ENCODE data around the gene SLC13A1.

Gene SLC13A1

GRCh38 chr7:123191132-123191531 is 8.6 kb downstream of the SLC13A1 start:
- DNase-seq: no peak

DNA sequence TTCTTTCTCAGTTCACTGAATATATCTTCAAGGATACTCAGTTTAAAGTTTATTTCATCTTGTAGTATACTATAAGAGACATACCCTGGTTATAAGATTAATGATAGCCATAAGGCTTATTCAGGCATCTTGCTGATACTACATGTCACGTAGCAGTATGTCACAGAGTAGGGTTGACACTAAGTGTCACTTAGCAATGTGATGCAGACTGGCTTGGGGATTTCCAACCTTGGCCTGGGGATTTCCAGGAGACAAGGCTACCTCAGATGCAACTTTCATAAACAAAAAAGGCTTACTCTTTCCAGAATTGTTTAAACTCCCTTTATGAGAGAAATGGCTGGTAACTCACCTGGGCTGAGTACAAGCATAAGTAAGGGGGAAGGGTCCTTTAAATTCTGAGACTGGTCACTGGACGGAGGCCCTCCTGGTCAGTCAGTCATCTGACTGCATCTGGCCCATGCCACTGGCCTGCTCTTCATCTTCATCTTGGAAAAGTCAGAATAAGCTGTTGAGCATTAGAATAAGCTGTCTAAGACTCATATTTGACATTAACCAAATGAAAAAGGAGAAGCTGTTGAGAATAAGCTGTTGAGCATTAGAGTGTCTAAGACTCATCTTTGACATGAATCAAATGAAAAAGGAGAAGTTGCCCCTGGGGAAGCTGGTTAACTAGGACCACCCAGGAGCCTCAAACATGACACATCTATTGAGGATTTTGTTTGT is 9.5 kb downstream of the SLC13A1 start:
- peak; percentile 52 to 59 for DNase-seq

GRCh38 chr7:123185756-123186155 is 14.0 kb downstream of the SLC13A1 start:
- no peak for DNase-seq

DNA sequence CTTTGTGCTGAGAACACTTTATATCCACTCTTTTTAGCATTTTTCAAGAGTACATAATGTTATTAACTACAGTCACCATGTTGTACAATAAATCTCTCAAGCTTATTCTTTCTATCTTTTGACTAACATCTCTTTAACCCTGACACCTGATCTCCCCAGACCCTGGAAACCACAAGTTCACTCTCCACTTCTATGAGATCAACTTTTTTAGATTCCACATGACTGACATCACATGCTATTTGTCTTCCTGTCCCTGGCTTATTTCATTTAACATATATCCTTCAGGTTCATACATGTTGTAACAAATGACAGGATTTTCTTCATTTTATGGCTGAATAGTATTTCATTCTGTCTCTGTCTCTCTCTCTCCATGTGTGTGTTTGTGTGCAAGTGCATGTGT is 15.5 kb downstream of the SLC13A1 start:
- DNase-seq: no peak

DNA sequence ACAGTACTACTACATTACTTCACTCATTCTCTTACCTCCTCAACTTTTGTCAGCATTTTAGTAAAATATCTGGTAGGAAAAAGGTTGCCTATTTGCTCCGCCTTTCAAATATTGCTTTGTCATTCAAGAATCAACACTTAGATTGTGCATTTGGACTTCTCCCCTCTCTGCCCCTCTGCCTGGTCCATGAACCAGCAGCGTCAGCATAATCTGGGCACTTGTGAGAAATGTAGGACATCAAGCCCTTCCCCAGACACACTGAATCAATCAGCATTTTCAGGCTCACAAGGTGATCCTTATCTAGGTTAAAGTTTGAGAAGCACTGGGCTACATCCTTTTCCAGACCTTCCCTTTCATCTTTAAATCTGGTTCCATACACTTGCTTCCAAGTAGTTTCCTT is 16.3 kb downstream of the SLC13A1 start:
- DNase-seq: no peak

DNA sequence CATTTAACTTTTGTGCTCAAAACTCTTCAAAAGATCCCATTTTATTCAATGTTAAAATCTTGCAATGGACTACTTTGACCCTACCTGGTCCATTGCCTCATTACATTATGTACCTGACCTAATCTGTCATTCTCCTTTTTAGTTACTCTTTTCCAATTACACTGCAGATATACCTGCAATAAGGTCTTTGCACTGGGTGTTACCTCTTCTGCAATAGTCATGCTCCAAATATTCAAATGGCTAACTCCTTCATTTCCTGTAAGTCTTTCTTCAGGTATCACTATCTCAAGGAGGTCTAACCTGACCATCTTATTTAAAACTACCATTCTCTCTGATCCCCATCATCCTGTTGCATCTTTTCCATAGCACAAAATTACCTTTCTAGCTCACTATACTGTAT is 22.3 kb downstream of the SLC13A1 start:
- DNase-seq: no peak

GRCh38 chr7:123170333-123171246 is 29.2 kb downstream of the SLC13A1 start:
- no peak for DNase-seq

- DNase-seq: no peak
These were observed 30.7 kb downstream of the SLC13A1 start for GRCh38 chr7:123169065-123169464.

DNA sequence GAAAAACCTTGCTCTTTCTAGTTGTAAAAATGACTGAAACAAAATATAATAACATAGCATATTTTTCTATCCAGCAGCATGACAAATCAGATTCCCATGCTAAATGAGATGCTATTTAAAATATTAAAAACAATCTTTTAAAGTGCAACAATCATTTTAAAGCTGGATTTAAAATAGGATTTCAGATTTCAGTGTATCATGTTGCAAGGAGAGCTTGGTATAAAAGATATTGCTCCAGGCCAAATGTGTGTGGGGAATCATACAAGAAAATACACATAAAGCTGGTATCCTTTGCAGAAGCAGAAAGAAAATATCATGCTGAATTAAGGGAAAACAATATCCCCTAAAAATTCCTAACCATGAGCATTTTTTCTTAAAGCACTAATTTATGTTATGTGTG is 42.2 kb downstream of the SLC13A1 start:
- DNase-seq: no peak

GRCh38 chr7:123155571-123155970 is 44.2 kb downstream of the SLC13A1 start:
- no peak for DNase-seq

- peak; percentile 60 to 85 for DNase-seq
These were observed 45.4 kb downstream of the SLC13A1 start for GRCh38 chr7:123154231-123154860.

GRCh38 chr7:123151443-123151842 is 48.3 kb downstream of the SLC13A1 start:
- no peak for DNase-seq

GRCh38 chr7:123148813-123149212 is 51.0 kb downstream of the SLC13A1 start:
- no peak for DNase-seq

DNA sequence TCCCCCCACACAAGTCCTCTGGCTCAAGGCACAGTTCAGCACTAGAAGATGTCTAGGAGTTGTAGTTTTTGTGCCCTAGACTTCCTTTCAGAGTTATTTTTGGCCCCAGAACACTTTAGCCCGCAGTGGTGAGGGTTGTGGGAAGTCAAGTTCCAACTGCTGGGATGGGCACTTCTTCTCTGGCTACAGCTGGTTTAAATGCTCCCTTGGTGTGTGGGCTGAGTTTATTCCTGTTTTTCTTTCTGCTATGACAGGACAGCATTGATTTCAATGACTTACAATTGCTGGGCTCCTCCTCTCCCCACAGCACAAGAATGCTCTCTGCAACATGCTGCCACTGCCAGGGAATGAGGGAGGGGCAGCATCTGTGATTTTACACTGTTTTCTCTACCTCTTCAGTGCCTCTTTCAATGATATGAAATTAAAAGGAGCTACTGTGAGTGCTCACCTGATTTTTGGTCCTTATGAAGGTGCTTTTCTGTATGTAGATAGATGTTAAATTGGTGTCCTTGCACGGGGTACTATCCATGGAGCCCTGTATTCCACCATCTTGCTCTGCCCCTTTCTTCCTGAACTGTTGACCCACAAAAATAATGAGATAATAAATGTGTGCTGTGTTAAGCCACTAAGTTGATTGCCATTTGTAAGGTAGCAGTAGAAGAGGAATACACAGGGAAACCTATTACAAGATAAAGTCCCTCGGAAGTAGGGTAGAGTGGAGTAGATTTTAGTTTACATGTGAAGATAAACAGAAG is 56.3 kb downstream of the SLC13A1 start:
- peak in 1 of 2 experiments; percentile 4 for DNase-seq

DNA sequence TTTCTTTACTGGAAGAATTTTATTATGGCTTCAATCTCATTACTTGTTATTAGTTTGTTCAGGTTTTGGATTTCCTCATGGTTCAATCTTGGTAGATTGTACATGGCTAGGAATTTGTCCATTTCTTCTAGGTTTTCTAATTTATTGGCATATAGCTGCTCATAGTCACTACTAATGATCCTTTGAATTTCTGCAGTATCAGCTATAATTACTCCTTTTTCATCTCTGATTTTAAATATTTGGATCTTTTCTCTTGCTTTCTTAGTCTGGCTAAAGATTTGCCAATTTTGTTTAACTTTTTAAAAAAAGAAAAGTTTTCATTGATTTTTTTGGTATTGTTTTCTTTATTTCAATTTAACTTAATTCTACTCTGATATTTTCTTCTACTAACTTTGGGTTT is 59.2 kb downstream of the SLC13A1 start:
- no peak for DNase-seq

- no peak for DNase-seq
These were observed 63.8 kb downstream of the SLC13A1 start for GRCh38 chr7:123135960-123136359.

GRCh38 chr7:123133924-123134323 is 65.8 kb downstream of the SLC13A1 start:
- no peak for DNase-seq

DNA sequence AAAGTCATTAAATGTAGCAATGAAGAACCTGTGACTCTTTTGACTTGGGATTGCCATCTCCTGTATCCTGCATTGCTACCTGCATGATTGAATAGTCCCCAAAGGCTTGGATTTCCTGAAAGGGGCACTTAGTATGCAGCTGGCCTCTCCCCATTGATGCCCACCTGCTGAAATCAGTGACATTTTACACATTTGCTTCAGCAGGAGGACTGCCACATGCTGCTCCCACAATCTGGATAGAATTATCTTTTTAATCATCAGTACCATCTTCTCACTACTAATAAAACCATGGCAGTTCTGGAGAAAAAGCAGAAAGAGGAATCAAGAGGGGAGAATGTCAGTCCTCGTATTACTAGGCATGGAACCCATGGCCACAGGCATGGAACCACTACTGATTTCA is 67.8 kb downstream of the SLC13A1 start:
- DNase-seq: no peak

GRCh38 chr7:123131556-123131955 is 68.2 kb downstream of the SLC13A1 start:
- no peak for DNase-seq

- no peak for DNase-seq
These were observed 68.6 kb downstream of the SLC13A1 start for GRCh38 chr7:123131140-123131539.

DNA sequence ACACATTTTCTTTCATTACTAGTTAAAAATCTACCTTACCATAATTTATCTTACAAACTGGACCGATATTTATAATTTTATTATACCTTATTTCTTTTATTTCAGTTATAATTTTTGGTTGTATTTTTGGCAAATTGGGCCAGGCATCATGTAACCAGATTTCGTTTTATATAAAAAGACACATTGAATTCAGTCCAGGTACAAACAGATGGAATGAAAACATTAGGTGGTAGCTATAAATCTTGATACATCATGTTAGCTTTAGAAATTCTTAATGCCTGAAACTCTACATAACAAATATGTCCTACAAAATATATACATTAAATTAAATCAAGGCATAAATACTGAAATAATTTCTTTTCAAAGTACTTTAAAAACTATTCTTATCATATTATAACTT is 73.1 kb downstream of the SLC13A1 start:
- no peak for DNase-seq

DNA sequence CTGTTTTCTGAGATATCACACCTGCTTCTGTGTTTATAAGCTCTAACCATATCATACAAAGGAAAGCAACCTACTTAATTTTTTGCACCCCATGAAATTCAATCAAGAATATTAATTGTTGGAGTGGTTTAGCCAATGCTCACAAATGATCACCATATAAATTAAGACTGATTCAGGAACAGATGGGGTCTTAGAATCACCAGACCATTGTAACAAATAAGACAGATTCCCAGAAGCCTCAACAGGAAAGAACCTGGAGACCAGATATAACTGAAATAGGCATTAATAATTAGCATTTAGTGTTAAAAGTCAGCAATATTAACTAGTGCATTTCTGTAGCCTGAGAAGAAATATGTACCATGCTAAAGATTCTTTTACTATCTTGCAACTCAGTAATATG is 73.6 kb downstream of the SLC13A1 start:
- no peak for DNase-seq

GRCh38 chr7:123125231-123125630 is 74.5 kb downstream of the SLC13A1 start:
- no peak for DNase-seq
